ENCODE measurements around the gene TMEM258.

Gene TMEM258

DNA sequence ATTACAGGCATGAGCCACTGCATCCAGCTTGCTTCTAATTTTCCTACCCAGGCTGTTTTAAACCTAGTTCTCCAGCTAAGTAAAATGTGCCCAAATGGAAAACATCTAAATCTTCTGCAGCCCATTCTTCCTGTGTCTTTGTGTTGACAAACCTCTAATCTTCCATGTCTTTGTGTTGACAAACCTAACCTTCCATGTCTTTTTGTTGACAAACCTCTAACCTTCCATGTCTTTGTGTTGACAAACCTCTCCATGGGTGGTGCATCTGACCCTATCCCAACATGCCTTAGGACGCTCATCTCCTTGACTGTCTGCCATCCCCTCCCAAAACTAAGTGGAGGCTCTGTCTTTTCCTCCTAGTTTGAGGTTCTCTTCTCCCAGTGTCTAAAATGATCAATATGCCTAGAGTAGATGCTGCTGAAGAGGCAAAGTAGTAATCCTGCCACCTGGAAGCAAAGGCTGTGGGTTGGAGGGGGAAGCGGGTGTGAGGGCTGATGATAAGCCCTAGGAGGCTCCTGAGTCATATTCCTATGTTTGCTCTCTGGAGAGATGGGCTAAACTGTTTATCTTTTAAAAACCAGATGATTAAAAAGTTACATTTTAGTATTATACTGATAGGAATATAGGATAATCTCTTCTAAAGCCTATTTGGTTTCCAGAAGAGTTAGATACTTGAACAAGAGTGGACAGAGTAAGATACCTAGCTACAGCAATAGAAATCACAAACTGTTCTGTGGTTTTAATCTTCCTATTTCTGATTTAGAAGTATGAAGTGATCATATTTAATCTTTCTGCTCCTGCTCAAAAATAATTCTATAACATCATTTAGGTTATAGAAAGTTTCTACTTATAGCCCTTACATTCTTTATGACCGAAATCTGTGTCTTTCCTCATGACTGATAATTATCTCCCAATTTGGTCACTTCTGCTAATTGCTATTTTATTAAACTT is 8.2 kb upstream of the TMEM258 start:
- DNase-seq (ENCODE audit: low read depth, low spot score), result no peak
- H3K4me3 ChIP-seq (ENCODE audit: low read length), result no peak overlapping the region

DNA sequence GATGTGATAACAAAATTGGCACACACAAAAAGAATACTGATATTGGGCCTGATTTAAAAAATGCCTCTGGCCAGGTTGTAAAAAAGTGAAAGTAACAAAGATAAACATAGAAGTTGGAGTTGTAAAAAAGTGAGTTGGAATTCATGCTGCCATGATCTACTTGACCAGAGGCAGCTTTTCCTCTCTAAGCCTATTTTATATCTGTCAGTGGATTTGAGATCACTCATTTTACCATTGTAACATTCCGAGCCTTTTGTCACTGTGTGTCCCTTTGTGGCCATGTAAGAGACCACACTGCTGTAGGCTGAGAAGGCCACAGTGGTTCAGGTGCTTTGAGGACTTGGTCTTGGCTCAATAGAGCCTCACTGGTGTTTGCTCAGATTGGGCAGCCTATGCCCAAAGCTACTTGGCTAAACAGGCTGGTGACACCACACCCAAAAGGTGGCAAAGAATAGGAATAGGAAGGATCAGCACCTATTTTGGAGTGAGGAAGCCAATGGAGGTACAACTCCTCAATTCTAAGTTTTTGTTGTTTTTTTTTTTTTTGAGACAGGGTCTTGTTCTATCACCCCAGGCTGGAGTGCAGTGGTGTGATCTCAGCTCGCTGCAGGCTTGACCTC is 7.4 kb upstream of the TMEM258 start:
- no peak for DNase-seq (ENCODE audit: low read depth, low spot score)
- no peak overlapping the region for H3K4me3 ChIP-seq (ENCODE audit: low read length)

DNA sequence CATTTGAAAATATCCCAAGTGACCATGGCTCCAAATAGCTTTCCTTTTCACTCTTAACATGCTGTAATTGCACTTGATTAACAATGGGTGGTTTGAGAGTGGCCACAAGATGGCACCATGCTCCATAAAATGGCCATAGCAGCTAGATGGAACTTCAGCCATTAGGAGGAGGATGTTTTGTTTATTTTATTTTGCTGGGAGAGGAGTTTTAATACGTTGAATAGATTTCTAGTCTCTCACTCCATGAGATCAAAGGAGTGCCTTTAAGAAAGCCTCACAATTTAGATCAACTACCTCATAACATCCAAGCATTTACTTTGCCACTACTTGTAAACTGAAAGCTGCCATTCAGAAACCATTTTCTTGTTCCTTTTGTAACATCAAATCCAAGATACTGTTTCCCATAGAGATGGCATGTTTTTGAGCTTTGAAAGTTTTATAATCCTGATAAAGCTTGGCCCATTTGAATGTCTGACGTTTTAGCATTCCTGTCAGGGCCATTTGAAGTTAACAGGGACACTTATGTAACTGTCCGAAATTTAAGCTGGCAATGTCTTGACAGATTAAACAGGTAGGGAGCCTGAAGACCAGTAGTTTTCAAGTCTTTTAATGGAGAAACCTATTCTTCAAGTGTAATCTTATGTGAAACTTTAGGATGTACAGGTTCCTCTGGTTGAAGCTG is 5.0 kb upstream of the TMEM258 start:
- no peak overlapping the region for H3K4me3 ChIP-seq (ENCODE audit: low read length)
- DNase-seq (ENCODE audit: low read depth, low spot score), result peak; percentile 74

DNA sequence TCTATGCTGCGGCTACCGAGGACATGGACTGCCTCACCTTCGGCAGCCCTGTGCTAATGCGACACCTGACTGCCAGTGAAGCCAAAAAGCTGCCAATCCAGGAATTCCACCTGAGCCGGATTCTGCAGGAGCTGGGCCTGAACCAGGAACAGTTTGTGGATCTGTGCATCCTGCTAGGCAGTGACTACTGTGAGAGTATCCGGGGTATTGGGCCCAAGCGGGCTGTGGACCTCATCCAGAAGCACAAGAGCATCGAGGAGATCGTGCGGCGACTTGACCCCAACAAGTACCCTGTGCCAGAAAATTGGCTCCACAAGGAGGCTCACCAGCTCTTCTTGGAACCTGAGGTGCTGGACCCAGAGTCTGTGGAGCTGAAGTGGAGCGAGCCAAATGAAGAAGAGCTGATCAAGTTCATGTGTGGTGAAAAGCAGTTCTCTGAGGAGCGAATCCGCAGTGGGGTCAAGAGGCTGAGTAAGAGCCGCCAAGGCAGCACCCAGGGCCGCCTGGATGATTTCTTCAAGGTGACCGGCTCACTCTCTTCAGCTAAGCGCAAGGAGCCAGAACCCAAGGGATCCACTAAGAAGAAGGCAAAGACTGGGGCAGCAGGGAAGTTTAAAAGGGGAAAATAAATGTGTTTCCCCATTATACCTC is 3.6 kb upstream of the TMEM258 start:
- DNase-seq (ENCODE audit: low read depth, low spot score), result no peak

DNA sequence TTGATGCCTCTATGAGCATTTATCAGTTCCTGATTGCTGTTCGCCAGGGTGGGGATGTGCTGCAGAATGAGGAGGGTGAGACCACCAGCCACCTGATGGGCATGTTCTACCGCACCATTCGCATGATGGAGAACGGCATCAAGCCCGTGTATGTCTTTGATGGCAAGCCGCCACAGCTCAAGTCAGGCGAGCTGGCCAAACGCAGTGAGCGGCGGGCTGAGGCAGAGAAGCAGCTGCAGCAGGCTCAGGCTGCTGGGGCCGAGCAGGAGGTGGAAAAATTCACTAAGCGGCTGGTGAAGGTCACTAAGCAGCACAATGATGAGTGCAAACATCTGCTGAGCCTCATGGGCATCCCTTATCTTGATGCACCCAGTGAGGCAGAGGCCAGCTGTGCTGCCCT is 3.1 kb upstream of the TMEM258 start:
- H3K4me3 ChIP-seq (ENCODE audit: low read length), result no peak overlapping the region
- DNase-seq (ENCODE audit: low read depth, low spot score), result no peak

More for the DNA sequence above, 3.6 kb upstream of the TMEM258 start:
- H3K4me3 ChIP-seq (ENCODE audit: low read length), result no peak overlapping the region

DNA sequence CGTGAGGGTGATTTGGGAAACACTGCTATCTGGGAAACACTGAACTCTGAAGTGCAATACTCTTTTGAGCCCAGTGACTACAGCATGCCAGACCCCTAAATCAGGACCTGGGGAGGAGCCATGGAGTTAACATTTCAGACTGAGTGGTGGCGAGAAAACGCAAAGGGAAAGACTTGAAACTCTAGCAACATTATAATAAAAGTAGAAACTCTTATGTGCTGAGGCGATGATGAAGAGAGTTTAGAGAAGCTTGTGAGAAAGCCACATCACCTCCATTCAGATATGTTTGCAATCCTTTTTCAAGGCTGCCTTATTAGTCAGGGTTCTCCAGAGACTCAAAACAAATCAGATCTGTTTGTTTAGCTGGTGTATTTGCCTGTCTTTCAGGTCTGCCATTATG is 2.2 kb upstream of the TMEM258 start:
- no peak for DNase-seq (ENCODE audit: low read depth, low spot score)
- H3K4me3 ChIP-seq (ENCODE audit: low read length), result no peak overlapping the region

DNA sequence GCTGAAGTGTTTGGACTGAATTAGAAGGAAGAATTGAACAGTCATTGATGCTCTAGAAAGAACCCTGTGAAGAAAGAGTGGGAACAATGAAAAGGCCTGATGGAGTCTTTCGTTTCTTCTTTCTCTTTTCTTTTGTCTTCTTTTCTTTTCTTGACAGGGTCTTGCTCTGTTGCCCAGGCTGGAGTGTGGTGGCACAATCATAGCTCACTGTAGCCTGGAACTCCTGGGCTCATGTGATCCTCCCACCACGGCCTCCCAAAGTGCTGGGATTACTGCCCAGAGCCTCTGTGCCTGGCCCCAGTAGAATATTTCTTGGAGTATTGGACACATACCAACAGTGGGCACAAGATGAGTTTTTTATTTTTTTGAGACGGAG is 1.4 kb upstream of the TMEM258 start:
- H3K4me3 ChIP-seq (ENCODE audit: low read length), result peak overlapping the region; percentile 70
- DNase-seq (ENCODE audit: low read depth, low spot score), result no peak

DNA sequence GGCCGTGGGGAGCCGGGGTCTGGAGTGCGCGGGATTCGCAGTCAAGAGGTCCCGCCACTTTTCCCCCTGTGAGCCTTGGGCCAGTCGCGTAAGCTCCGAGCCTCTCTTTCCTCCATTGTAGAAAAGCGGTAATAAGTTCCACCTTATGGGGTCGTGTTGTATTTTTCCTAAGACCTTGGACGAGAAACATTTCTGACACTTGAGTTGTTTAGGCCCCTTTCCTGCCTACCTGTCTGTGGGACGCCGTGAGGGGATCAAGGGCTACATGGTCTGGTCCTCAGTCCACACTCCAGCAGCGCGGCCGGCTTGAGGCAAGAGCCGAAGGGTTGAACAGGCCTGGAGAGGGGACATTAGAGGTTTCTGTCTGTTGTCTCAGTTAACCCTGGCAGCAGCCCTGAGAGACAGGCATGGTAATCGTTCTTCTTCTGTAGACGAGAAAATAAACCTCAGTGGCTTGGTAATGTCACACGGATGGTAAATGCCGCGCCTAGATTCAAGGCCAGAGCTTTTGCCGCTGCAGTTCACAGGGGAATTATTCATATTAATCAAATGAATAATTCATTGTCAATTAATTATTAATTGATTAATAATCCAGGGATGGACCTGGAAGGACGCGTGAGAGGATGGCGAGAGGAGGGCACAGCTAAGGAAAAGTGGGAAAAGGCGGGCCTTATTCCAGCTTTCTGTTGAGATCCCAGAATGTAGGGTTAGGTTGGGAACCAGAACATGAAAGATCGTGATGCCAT is 857 bp upstream of the TMEM258 start:
- peak overlapping the region; percentile 70 for H3K4me3 ChIP-seq (ENCODE audit: low read length)
- no peak for DNase-seq (ENCODE audit: low read depth, low spot score)

DNA sequence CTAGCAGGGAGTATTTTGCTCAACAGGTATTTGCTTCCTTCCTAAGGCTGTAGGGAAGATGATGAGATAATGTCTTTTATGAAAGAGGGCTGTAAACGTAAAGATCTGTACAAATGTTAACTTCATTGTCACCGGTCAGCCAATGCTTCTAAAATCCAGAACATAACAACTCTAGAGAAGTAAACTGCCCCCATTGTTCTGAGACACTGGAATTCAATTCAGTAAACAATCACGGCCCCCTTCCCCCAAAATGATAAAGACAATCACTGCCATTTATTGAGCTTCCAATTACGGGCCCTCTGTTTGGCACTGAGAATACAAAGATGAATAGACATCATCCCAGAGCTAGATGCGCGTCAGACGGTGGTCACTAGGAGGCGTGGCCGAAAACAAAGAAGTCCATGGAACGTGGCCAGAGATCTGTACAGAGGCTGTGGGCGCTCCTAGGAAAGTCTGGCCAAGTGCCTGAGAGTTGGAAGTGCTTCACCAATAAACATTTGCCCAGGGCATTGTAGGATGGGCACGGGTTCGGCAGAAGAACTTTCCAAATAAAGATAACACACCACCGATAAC is 576 bp downstream of the TMEM258 start:
- no peak for DNase-seq (ENCODE audit: low read depth, low spot score)
- peak overlapping the region; percentile 70 for H3K4me3 ChIP-seq (ENCODE audit: low read length)

DNA sequence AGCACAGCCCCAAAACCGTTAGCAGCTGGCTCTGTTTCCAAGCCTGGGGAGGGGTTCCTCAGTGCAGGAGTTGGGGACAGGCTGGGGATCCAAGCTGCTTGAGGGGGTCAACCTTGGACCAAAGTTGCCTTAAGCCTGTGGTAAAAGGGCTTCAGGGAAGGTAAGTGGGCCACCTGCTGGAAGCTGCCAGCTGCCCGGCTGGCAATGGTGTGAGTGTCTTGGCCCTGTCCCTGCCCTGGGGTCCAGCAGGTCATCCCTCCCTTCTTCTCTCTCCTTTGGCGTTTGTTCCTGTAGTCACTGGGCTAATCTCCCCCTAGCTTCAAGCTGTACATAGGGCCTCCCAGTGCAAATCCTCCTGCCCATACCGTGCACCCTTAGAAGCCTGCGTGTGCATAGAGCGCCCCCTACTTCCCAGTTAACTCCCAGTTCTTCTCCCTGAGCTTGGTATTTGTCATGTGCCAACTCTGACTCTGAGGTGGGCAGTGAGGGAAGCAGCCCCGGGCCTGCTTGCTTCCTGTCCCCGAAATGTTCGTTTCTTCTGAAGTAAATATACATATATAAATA is 4.4 kb downstream of the TMEM258 start:
- peak; percentile 27 for DNase-seq (ENCODE audit: low read depth, low spot score)
- no peak overlapping the region for H3K4me3 ChIP-seq (ENCODE audit: low read length)

DNA sequence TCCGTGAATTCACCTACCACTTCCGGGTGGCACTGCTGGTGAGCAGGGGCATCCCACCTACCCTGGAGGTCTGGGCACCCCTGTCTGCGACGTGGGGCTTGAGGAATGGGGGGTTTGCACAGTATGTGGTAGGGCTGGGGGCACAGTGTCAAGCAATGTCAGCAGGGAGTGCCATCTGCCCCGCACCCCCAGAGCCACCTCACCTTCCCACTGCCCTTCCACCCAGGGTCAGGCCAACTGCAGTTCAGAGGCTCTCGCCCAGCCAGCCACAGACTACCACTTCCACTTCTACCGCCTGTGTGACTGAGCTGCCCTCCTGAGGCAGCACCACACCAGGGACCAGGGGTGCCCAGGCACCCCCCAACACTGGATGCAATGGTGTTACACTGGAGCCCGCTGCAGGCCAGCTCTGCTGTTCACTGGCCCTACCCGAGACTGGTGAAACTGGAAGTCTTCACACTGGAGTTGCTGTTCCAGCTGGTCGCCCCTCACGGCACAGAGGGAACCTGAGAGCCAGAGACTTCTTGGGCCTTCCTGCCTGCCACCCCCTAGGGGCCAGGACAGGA is 6.5 kb downstream of the TMEM258 start:
- no peak for DNase-seq (ENCODE audit: low read depth, low spot score)
- no peak overlapping the region for H3K4me3 ChIP-seq (ENCODE audit: low read length)

DNA sequence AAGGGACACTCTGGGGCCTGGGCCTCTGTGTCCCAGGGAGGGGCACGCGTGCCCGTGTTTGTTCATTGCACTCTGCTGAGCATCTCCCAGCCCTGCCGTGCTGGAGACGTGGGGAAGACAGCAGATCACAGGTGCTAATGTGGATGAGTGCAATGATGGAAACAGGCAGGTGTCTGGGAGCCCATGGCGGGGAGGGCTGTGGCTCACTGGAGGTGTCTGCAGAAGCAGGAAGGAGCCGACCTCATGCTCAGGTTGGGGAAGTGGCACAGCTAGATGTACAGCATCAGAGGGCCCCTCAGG is 7.9 kb downstream of the TMEM258 start:
- H3K4me3 ChIP-seq (ENCODE audit: low read length), result no peak overlapping the region
- DNase-seq (ENCODE audit: low read depth, low spot score), result no peak

DNA sequence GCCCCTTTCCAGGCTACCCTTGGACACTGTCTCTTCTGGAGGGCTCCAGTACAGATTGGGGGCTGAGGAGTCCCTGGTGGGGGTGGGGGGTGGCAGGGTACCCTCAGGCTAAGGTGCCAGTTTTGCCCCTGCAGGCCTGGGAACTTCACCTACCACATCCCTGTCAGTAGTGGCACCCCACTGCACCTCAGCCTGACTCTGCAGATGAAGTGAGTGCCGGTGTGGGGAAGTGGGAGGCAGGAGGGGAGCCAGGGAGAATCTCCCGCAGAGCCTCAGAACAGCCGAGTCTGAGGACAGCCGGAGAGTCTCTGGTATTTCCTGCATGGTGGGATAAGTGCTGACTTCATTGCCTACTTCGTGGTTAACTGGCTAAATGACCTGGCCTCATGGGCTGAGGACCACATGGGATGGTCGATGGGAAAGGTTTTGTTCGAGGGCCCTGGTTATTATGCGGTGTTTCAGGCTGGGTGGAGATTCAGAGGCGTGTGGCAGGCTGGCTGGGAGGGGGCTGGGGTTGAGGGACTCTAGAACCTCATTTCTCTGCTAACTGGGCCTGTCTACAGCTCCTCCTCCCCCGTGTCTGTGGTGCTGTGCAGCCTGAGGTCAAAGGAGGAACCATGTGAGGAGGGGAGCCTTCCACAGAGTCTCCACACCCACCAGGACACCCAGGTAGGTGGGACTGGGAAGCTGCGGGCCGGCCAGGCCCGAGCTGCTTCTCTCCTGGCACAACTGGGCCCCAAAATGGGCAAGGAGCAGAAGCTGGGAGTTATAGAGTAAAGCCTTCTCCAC is 8.5 kb downstream of the TMEM258 start:
- no peak overlapping the region for H3K4me3 ChIP-seq (ENCODE audit: low read length)
- no peak for DNase-seq (ENCODE audit: low read depth, low spot score)

DNA sequence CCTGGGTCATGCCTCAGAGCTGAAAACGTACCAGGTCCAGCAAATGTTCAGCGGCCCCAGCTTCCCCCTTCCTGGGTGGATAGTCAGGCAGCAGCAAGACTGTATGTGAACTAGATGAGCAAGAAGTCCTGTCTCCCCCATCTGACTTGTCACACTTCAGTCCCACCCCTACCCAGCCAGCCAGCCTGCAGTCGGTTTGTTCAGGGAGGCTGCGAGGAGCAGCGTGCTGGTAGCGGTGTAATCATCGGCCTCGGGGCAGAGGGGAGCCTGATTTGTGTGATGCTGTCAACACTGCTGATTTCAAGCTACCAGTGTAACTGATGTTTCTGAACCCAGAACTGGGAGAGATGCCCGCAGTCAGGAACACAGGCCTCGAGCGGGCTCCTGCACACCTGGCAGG is 9.6 kb downstream of the TMEM258 start:
- no peak for DNase-seq (ENCODE audit: low read depth, low spot score)
- no peak overlapping the region for H3K4me3 ChIP-seq (ENCODE audit: low read length)

DNA sequence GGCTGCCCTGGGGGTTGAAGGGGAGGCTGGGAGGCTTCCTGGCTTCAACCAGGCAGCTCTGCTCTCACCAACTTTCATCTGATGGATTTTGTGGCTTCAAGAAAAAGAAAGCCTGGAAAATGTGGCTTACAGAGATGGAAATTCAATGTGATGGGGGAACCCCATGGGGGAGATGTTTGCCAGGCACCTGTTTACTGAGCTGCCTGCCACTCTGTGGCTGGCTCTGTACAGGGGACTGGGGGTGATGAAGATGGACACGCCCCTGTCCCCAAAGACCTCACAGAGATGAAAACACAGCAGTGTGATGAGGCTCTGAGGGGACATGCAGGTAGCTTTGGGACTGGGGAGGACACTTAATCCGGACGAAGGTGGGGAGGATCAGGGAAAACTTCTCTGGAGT is 10.1 kb downstream of the TMEM258 start:
- no peak overlapping the region for H3K4me3 ChIP-seq (ENCODE audit: low read length)
- DNase-seq (ENCODE audit: low read depth, low spot score), result no peak

DNA sequence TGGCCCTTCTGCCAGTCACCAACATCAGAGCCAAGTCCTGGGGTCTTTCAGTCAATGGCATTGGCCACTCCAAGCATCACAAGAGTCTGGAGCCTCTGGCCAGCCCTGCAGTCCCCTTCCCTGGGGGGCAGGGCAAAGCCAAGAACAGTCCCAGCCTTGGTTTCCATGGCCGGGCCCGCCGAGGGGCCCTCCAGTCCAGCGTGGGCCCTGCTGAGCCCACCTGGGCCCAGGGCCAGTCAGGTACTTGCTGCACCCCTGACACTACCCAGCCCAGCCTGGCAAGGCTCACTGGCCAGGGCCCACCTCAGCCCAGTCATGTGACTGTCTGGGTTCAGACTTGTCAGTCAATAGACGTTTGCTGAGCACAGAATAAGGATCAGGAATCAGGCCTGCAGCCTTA is 10.8 kb downstream of the TMEM258 start:
- no peak overlapping the region for H3K4me3 ChIP-seq (ENCODE audit: low read length)
- DNase-seq (ENCODE audit: low read depth, low spot score), result no peak

DNA sequence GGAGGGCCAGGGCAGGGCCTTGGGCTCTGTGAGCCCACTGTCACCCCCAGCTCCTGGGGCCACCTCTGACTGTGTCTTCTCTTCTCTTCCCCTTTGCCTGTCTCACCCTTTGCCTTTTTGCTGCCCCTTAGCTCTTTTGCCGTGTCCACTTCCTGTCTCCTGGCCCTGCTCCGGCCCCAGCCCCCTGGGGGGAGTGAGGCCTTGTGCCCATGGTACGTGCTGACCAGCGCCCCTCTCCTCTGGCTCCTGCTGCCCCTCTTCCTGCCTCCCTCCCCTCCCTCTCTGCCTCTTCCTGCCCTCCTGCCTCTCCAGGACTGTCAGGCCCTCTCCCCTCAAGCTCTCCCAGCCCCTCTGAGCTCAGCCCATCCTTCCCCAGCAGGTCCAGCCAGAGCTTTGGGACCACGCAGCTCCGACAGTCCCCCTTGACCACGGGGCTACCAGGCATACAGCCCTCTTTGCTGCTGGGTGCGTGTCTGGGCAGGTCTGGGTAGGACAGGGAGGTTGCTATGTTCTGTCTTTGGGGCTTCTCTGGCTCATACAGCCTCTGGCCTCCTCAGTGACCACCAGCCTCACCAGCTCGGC is 11.7 kb downstream of the TMEM258 start:
- no peak for DNase-seq (ENCODE audit: low read depth, low spot score)
- no peak overlapping the region for H3K4me3 ChIP-seq (ENCODE audit: low read length)

All from Jurkat, Clone E6-1 (cell line).